Measurements from ENCODE around the gene MAPT.

The MAPT gene

DNA sequence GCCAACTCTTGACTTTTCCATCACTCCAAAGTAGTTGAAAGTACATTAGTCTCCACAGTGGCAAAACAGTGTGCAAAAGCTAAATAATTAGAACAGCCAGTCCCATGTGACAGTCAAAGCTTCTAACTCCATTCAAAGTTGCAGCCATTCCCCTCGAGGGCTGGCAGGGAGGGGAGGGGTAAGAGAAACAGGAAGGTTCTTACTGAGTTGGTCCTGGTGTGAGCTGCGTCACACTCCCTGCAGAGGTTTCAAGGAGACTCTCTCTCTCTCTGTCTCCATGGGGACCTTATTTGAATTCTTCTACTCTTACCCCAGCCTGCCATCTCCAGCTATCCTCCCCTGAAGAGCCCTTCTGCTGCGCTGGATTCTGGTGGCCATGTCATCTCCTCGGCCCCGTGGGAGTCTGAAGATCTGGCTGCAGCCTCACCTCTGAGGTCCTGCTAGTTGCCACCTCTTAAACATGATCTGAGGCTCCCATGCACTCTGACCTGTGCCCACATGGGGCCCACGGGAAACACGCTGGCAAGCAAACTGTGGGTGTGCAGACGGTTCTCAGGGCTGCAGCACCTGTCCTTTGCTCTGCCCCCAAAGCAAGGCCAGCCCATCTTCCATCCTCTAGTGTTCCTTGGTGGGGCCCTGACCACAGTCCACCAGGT lies 81.4 kb downstream of the MAPT start:
- DNase-seq: no peak

DNA sequence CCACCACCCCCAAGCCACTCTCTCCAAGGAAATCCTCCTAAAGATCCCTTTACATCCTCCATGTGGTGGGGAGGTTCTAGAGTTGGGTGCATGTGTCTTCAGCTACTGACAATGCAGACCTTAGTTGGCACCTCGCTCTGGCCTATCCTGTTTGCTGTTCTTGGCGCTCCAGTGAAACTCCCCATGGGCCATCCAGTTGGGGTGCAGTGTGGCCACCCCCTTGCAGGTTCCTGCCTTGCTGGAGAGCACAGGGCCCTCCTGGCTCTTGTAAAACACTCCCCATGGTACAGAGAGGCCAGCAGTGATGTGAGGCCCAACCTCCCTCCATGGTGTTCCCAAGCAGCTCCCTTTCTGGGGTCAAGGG lies 82.0 kb downstream of the MAPT start:
- DNase-seq: no peak

- DNase-seq: no peak
Observed at GRCh38 chr17:45976755-45977505, 82.6 kb downstream of the MAPT start.

GRCh38 chr17:45977506-45977824 lies 83.1 kb downstream of the MAPT start:
- DNase-seq: no peak

DNA sequence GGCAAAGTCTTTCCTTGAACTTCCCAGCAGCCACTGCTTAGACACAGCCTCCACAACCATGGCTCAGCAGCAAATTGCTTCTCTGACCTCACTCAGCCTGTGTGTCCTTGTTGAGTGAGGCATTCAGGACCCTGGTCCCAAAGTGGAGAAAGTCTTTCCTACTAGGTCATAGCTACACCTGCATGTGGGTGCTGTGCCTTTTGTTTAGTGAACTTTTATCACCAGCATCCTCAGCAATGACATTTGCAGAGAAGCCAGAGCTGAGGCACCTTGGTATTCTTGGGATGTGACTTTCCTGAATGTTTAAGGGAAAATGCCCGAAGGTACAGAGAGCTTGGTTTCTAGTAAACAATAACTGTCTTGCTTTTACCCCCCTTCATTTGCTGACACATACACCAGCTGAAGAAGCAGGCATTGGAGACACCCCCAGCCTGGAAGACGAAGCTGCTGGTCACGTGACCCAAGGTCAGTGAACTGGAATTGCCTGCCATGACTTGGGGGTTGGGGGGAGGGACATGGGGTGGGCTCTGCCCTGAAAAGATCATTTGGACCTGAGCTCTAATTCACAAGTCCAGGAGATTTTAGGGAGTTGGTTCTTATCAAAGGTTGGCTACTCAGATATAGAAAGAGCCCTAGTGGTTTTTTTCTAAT lies 83.7 kb downstream of the MAPT start:
- DNase-seq: no peak

DNA sequence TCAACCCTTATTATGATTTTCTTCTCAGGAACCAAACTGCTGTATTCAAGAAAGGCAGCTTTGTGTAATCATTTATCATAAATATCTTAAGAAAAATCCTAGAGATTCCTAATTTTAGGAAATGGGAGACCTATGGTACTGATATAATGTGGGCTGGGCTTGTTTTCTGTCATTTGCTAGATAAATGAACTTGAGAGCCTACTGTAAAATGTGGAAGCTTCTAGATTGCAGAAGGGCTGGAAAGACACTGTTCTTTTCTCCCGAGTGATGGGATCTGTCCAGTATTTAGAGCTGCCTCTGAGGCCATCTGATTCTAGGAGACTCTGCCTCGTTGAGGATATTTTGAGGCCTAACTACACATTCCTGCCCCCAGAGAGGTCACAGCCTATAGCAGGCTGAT lies 84.8 kb downstream of the MAPT start:
- DNase-seq: no peak

GRCh38 chr17:45980855-45981254 lies 86.5 kb downstream of the MAPT start:
- DNase-seq: no peak

DNA sequence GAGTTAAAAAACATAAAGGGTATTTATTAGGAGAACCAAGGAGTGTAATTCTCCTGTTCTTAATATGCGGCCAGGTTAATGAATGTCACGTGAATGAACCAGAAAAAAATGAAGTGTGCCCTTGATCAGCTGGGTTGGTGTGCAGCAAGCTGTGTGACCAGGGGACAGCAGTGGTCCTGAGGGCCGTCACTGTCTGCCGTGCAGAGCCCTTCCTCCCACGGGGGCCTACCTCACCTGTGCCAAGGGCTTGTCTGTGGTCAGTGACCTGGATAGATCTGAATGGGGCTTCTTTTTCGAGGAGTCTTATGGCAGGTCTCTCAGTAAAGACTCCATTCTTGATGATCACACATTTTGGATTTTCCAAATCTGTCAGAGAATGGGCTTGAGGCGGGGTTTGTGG lies 87.0 kb downstream of the MAPT start:
- DNase-seq: no peak

DNA sequence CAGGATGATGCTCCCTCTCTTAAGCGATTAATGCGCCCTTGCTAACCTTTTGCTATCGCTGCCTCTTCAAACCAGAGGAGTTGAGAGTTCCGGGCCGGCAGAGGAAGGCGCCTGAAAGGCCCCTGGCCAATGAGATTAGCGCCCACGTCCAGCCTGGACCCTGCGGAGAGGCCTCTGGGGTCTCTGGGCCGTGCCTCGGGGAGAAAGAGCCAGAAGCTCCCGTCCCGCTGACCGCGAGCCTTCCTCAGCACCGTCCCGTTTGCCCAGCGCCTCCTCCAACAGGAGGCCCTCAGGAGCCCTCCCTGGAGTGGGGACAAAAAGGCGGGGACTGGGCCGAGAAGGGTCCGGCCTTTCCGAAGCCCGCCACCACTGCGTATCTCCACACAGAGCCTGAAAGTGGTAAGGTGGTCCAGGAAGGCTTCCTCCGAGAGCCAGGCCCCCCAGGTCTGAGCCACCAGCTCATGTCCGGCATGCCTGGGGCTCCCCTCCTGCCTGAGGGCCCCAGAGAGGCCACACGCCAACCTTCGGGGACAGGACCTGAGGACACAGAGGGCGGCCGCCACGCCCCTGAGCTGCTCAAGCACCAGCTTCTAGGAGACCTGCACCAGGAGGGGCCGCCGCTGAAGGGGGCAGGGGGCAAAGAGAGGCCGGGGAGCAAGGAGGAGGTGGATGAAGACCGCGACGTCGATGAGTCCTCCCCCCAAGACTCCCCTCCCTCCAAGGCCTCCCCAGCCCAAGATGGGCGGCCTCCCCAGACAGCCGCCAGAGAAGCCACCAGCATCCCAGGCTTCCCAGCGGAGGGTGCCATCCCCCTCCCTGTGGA lies 88.6 kb downstream of the MAPT start:
- no peak for DNase-seq

GRCh38 chr17:45983614-45984310 lies 89.4 kb downstream of the MAPT start:
- DNase-seq: no peak

DNA sequence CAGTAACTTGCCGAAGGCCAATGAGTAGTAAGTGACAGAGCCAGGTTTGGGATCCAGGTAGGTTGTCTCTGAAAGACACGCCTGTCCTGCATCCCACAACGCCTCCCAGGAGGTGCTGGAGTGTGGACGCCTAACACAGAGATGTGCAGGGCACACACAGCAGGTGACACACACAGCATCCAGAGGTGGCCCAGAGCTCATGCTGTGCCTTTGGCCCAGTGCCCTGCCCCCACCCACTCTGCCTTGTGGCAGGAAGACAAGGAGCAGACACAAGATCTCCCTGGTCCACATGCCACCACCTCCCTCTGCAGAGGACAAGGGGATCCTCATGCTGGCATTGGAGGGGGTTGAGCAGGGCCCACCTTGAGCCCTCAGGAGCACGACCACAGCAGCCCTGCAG lies 90.0 kb downstream of the MAPT start:
- DNase-seq: no peak

- no peak for DNase-seq
Observed at GRCh38 chr17:45985447-45985846, 91.1 kb downstream of the MAPT start.

GRCh38 chr17:45986056-45986455 lies 91.7 kb downstream of the MAPT start:
- DNase-seq: no peak

DNA sequence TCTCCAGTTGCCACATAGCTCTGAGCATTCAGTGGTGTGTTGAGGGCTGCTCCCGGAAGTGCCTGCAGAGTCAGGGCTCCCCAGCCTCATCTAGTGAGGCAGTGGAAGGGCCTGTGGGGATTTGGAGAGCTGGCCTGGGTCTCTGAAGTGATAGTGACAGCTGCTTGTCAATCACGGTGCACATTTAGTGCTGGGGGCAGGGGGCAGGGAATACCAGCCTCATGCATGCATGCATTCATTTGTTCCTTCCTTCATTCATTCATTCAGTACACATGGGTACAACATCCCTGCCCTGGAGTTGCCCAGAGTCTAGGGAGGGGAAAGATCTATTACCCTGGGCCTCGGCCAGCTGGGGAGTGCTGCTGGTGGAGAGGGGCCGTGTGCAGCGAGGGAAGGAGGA lies 93.4 kb downstream of the MAPT start:
- DNase-seq: no peak

DNA sequence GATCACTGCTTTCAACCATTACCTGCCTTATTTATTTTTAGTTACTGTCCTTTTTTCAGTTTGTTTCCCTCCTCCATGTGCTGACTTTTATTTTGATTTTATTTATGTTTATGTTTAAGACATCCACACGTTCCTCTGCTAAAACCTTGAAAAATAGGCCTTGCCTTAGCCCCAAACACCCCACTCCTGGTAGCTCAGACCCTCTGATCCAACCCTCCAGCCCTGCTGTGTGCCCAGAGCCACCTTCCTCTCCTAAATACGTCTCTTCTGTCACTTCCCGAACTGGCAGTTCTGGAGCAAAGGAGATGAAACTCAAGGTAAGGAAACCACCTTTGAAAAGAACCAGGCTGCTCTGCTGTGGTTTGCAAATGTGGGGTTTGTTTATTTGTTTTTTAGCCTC lies 95.4 kb downstream of the MAPT start:
- no peak for DNase-seq

DNA sequence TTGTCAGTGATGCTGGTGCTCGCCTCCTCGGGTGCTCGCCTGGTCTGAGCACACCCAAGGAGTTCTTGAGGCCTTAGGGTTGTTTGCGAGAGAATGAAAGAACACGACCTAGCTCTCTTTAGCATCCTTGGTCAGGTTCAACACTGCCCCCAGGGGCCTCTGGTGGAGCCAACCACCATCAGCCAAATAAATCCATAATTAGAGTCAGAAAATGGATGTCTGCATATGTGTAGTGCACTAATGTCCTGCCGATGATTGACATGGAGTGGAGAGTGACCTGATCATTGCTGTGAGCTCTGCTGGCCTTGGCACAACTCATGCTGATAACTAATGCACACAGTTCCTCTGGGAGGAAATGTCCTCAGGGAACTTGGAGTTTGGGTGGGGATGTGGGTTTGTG lies 96.5 kb downstream of the MAPT start:
- no peak for DNase-seq

DNA sequence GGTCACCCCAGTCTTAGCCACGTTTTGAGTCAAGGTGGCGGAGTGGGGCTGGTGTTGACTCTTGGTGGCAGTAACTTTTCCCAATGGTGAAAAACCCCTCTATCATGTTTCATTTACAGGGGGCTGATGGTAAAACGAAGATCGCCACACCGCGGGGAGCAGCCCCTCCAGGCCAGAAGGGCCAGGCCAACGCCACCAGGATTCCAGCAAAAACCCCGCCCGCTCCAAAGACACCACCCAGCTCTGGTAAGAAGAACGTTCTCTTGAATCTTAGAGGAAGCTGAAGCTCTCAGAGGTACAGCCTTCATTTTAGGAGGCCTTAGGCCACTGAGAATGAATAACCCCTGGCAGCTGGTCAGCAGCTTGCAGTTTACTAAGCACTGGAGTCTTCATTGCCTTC lies 97.0 kb downstream of the MAPT start:
- DNase-seq: no peak

- no peak for DNase-seq
Observed at GRCh38 chr17:45992175-45992574, 97.8 kb downstream of the MAPT start.

GRCh38 chr17:45992904-45993303 lies 98.5 kb downstream of the MAPT start:
- peak; percentile 30 for DNase-seq

DNA sequence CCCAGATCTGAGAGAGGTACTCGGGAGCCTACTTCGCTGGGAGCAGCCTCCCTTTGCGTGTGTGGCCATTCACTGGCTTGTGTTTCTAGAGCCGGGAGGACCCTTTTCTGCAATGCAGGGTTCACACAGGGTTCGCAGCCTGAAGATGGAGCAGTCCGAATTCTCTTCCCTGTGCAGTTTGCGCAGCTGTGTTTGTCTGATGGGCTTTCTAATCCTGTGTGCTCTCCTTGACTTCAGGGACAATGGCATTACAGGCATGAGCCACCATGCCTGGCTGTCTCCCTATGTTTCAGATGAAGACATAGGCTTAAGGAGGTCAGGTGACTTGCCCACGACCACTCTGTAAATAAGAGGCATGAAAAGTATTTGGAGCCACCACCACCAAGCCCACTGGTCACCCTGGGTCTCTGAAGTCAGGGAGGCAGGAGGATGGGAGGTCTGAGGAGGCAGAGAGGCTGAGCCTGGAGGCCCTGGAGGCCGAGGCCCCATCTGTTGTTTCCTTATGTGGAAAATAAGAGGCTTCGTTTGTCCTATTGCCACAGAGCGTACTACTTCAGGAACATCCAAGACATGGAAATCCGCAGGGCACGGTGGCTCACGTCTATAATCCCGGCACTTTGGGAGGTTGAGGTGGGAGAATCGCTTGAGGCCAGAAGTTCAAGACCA lies 99.7 kb downstream of the MAPT start:
- DNase-seq: peak; percentile 19

DNA sequence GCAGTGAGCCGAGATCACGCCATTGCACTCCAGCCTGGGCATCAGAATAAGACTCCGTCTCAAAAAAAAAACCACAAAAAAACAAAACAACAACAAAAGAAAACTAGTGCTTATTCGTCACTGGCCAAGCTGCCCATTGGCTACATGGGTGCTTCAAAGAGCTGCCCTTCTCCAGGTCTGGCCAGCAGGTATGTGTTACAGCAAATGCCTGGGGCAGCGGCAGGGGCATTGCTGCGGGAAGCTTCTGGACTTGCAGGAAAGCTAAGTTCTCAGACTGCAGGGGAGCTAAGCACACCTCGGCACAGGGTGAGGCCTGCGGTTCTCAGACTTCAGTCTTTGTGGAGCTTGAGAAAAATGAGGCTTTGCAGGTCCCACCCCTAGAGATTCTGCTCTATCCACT lies 100.6 kb downstream of the MAPT start:
- no peak for DNase-seq

DNA sequence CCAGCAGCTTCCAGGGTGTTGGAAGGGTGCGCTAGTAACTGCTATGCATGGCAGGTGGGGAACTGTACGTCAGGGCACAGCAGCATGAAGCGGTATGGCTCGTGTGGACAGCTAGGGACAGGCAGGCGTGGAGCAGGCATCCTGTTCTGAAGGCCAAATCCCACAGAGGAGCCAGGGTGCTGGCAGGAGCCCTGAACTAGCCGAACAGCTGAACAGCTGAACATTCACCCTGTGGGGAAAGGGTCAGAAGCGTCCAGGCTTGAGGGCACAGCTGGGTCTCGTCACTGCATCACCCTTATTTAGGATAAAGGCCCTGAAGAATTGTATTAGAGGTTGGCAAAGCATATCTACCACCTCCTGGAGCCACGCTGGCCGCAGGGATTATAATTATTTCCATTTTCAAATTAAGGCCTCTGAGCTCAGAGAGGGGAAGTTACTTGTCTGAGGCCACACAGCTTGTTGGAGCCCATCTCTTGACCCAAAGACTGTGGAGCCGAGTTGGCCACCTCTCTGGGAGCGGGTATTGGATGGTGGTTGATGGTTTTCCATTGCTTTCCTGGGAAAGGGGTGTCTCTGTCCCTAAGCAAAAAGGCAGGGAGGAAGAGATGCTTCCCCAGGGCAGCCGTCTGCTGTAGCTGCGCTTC lies 101.4 kb downstream of the MAPT start:
- no peak for DNase-seq
